ENCODE data around the gene ETV4. TPM values are rescaled to one million over a fixed set of nuclear protein-coding genes. Genes with fewer than 3 reads are reported as not detected.
A peak's percentile ranks its signal among the peaks of the same experiment; 100 is the strongest.
"Not testable (repeated sequence)": the region's sequence is repeated elsewhere in the genome, so short reads cannot be mapped to it uniquely, and the experiment has no call there.

ETV4 gene
- total RNA-seq, 1 donor from 2014 or later, result 0.41 TPM

- DNase-seq (ENCODE audit: low spot score in 2 of 2), result no peak
- FAIRE-seq, result no peak
Observed at GRCh38 chr17:43521389-43521788, 24.8 kb downstream of the ETV4 start.

DNA sequence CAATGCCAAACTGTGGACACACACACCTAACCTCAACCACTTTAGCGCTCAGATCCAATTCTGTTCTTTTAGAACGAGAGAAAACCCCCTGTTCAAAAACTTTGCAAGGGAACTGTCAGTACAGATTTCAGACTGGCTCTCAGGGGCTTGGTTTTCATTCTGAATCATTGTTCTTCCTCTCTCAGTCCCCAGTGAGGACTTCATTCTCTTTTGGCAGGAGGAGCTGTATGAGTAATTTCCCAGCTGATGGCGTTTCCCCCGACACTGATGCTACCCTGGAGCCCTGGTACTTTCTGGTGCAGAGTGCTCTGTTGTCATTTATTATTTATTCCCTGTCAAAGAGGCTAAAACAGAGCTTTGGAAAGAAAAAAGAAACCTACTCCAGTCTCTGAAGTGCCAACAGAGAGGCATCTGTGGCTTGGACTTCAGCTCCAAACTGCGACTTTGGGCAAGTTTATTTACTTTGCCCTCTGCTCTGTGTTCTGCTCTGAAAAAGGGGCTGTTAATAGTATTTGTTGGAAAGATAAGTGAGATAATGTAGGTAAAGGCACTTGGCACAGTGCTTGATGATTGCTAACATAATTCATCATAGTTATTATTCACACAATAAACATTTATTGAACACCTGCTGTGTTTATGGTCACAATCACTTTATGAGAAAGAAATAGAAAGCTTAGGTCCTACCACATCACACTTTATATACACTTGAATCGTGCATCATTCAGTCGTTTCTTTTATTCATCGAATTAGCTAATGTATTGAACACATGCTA lies 28.3 kb downstream of the ETV4 start:
- DNase-seq (ENCODE audit: low spot score in 2 of 2), result no peak
- FAIRE-seq, result no peak

DNA sequence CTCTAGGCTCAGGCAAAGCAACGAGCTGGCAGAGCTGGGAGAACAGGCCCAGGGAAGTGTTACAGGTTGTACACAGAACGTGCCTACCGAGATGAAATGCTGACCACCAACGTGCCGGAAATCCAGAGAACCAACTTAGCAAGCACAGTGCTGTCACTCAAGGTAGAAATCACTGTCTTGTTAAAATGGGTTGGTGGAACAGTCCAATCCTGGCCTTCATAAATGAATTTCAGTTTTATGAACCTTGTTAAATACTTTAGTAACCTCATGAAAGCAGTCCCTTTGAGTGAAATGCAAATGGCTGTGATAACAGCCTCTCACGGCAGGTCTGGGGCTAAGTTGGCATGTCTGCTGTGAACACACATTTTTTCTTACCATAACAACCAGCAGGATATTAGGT lies 29.0 kb downstream of the ETV4 start:
- FAIRE-seq, result no peak
- no peak for DNase-seq (ENCODE audit: low spot score in 2 of 2)

- FAIRE-seq, result no peak
- DNase-seq (ENCODE audit: low spot score in 2 of 2), result no peak
Observed at GRCh38 chr17:43515656-43516055, 30.5 kb downstream of the ETV4 start.

DNA sequence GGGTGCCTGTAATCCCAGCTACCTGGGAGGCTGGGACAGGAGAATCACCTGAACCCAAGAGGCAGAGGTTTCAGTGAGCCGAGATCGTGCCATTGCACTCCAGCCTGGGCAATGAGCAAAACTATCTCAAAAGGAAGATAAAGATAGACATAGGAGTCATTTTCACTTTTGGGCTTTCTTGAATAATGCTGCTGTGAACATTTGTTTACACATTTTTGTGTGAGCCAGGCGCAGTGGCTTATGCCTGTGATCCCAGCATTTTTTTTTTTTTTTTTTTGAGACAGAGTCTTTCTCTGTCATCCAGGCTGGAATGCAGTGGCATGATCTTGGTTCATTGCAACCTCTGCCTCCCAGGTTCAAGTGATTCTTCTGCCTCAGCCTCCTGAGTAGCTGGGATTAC lies 34.9 kb downstream of the ETV4 start:
- FAIRE-seq; DNase-seq (ENCODE audit: low spot score in 2 of 2): not testable (repeated sequence)

DNA sequence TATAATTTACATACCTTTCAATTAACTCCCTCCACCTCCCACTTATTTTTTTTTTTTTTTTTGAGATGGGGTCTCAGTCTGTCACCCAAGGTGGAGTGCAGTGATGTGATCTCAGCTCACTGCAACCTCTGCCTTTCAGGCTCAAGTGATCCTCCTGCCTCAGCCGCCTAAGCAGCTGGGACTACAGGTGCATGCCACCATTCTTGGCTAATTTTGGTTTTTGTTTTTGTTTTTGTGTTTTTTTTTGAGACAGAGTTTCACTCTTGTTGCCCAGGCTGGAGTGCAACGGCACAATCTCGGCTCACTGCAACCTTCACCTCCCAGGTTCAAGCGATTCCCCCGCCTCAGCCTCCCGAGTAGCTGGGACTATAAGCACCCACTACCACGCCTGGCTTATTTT lies 36.7 kb downstream of the ETV4 start:
- FAIRE-seq; DNase-seq (ENCODE audit: low spot score in 2 of 2): not testable (repeated sequence)

GRCh38 chr17:43490621-43491020 lies 55.5 kb downstream of the ETV4 start:
- DNase-seq (ENCODE audit: low spot score in 2 of 2) (no peak), FAIRE-seq (no peak)

DNA sequence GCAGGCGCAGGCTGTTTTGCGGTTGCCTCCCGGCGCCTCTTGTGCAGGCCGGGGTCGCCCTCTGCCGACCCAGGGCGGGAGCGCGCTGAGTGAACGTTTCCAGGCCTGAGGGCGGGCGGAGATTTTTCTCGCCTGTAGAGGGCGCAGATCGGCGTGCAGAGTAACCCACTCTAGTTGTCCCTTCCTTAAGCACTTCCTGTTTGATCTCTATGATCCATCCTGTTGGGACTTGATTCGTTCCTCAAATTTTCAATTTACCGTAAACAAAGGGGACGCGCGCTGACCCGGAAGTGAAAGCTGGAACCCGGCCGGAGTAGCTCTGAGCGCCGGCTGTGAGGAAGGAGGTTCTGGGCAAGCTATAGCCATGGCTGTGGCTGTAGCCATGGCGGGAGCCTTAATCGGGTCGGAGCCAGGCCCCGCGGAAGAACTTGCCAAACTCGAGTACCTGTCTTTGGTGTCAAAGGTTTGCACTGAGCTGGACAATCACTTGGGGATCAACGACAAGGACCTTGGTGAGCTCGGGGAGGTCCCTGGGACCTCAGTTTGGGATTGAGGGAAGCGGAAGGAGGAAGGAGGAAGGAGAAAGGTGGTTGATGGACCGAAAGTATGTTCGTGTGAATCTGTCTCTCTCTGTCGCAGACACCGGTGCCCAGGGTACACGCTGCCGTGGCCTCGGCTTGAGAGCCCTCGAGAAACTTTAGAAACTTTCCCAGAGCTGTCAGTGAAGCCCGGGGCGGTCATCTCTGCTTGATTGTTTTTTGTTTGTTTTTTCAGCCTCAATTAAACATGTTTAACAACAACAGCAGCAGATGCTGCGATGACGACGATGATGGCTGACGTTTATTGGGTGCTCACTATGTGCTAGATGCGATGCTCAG lies 62.2 kb downstream of the ETV4 start, which contains the start of gene DHX8:
TSS of gene DHX8 (plus strand) at position 302 of the 878 bp plus-strand sequence. CDS start at position 365, 63 bp downstream.
- DNase-seq (ENCODE audit: low spot score in 2 of 2), result peak; percentile 83 to 88
- FAIRE-seq, result peak; percentile 96

GRCh38 chr17:43482103-43483012 lies 63.8 kb downstream of the ETV4 start:
- DNase-seq (ENCODE audit: low spot score in 2 of 2) (no peak), FAIRE-seq (no peak)

DNA sequence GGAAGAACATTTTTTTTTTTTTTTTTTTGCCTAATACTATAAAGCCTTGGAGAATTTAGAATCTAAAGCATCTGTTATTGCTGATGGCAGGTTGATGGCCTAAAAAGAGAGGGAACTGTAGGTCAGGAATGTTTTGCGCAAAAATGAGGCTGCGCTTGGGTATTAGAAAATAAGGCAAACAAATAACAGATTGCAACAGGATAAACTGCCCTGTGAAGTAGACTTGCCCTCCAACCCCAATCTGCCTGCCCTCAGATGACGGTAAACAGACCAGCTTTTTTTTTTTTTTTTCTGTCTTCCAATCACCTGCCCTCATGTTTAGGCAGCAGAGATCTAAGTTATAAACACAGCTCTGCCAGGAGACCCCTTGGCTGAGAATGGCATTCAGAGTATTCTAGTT lies 66.2 kb downstream of the ETV4 start:
- no peak for FAIRE-seq
- no peak for DNase-seq (ENCODE audit: low spot score in 2 of 2)

Other genes starting within 250 kb of the ETV4 start
- gene ARL4D, start 147.3 kb downstream of the ETV4 start, total RNA-seq, result 39.5 TPM
- gene DHX8, start 62.4 kb downstream of the ETV4 start, total RNA-seq, result 40.8 TPM
- gene MEOX1, start 115.6 kb upstream of the ETV4 start, total RNA-seq, result 0.41 TPM
- gene SOST, start 212.5 kb upstream of the ETV4 start, total RNA-seq, result not detected
- gene DUSP3, start 232.6 kb upstream of the ETV4 start, total RNA-seq, result 33.0 TPM
- gene CFAP97D1, start 234.1 kb upstream of the ETV4 start, total RNA-seq, result not detected